PFSK-1 (cell line): Measurements from ENCODE around the gene SRPK1.

Experiments
- POLR2AphosphoS5 ChIP-seq: IDR thresholded peaks from 2 replicates; pipeline ENCODE4 v1.6.1; 2012; ENCODE audit warnings: low read depth, mild to moderate bottlenecking, control low read depth, low read length, moderate library complexity
- SIN3A ChIP-seq: IDR thresholded peaks from 2 replicates; pipeline ENCODE4 v1.6.1; 2012; ENCODE audit warnings: mild to moderate bottlenecking, low read length, moderate library complexity, borderline replicate concordance; ENCODE audit not compliant: insufficient read depth
- TAF1 ChIP-seq: IDR thresholded peaks from 2 replicates; pipeline ENCODE4 v1.6.1; 2012; ENCODE audit warnings: low read length, control low read depth, borderline replicate concordance; ENCODE audit not compliant: insufficient read depth
- TF ChIP-seq, protein P1 (sequence below), 2 experiments: IDR thresholded peaks; 2 replicates each; pipeline versions ENCODE4 v1.6.1 to v1.8.0; 2011 to 2012; ENCODE audit warnings: low read depth in 2 of 2, low read length in 2 of 2, control low read depth in 1 of 2, inconsistent platforms in 1 of 2, mild to moderate bottlenecking in 1 of 2, moderate library complexity in 1 of 2; ENCODE audit not compliant: insufficient read depth in 1 of 2

DNA sequence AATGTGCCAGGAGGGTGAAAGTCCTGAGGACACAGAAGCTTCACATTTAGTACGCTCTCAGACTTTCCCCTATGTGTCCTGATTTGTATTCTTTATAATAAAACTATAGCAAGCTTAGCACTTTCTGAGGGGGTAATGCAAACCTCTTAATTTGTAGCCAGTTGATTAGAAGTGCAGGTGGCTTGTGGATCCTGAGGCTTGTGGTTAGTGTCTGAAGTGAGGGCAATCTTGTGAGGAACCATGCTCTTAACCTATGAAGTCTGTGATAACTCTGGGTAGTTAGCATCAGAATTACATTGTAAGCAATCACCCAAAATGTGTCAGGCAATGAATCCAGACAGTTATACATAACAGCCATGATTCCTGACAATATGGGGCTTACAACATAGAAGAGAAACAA lies 64.6 kb downstream of the SRPK1 start:
- no peak for TF ChIP-seq SIN3A
- no peak for TF ChIP-seq POLR2AphosphoS5
- no peak for TF ChIP-seq TAF1
- TF ChIP-seq, protein P1, sequence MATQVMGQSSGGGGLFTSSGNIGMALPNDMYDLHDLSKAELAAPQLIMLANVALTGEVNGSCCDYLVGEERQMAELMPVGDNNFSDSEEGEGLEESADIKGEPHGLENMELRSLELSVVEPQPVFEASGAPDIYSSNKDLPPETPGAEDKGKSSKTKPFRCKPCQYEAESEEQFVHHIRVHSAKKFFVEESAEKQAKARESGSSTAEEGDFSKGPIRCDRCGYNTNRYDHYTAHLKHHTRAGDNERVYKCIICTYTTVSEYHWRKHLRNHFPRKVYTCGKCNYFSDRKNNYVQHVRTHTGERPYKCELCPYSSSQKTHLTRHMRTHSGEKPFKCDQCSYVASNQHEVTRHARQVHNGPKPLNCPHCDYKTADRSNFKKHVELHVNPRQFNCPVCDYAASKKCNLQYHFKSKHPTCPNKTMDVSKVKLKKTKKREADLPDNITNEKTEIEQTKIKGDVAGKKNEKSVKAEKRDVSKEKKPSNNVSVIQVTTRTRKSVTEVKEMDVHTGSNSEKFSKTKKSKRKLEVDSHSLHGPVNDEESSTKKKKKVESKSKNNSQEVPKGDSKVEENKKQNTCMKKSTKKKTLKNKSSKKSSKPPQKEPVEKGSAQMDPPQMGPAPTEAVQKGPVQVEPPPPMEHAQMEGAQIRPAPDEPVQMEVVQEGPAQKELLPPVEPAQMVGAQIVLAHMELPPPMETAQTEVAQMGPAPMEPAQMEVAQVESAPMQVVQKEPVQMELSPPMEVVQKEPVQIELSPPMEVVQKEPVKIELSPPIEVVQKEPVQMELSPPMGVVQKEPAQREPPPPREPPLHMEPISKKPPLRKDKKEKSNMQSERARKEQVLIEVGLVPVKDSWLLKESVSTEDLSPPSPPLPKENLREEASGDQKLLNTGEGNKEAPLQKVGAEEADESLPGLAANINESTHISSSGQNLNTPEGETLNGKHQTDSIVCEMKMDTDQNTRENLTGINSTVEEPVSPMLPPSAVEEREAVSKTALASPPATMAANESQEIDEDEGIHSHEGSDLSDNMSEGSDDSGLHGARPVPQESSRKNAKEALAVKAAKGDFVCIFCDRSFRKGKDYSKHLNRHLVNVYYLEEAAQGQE (IDR thresholded peaks at IDR 0.05; ENCODE audit: insufficient read depth in 1 of 2, low read depth in 2 of 2, low read length in 2 of 2) = no peak
